GM12878 (cell line): ENCODE results near the gene GAS6.

Experiments
- BACH1 ChIP-seq: fragments of 450-650 bp; IDR thresholded peaks from 2 replicates; pipeline ENCODE4 v1.6.1; 2017; ENCODE audit warnings: mild to moderate bottlenecking, borderline replicate concordance
- CHD2 ChIP-seq: IDR thresholded peaks from 2 replicates; pipeline ENCODE4 v1.6.1; 2011; ENCODE audit warnings: low read depth, low read length, improper control_type of control experiment, borderline replicate concordance
- EP300 ChIP-seq, 2 experiments: fragments of 150-350 bp in 1 of 2; IDR thresholded peaks; 2 replicates each; pipeline ENCODE4 v1.6.1; 2011 to 2012; ENCODE audit warnings: low read depth in 2 of 2, low read length in 2 of 2, borderline replicate concordance in 1 of 2, improper control_type of control experiment in 1 of 2, inconsistent platforms in 1 of 2; ENCODE audit not compliant: control insufficient read depth in 1 of 2
- EZH2 ChIP-seq: IDR thresholded peaks from 2 replicates; pipeline ENCODE4 v1.6.1; 2012; ENCODE audit warnings: low read depth, mild to moderate bottlenecking, control low read depth, inconsistent platforms, low read length, borderline replicate concordance; ENCODE audit not compliant: control insufficient read depth
- MYC ChIP-seq: IDR thresholded peaks from 2 replicates; pipeline ENCODE4 v1.6.1; 2011; ENCODE audit warnings: mild to moderate bottlenecking, low read length, moderate library complexity, inconsistent platforms; ENCODE audit not compliant: insufficient read depth, insufficient replicate concordance, insufficient read length, severe bottlenecking
- POLR2AphosphoS5 ChIP-seq: IDR thresholded peaks from 2 replicates; pipeline ENCODE4 v1.6.1; 2011; ENCODE audit warnings: mild to moderate bottlenecking, low read length, inconsistent platforms
- SIN3A ChIP-seq: IDR thresholded peaks from 2 replicates; pipeline ENCODE4 v1.6.1; 2012; ENCODE audit warnings: low read depth, low read length, improper control_type of control experiment
- TF ChIP-seq, protein P1 (sequence below), 3 experiments: IDR thresholded peaks in 2 of 3; conservative IDR thresholded peaks in 1 of 3; 2 replicates each; pipeline ENCODE4 v1.5.1; 2011; ENCODE audit warnings: low read depth in 3 of 3, low read length in 3 of 3, mild to moderate bottlenecking in 3 of 3, control low read depth in 2 of 3, moderate library complexity in 2 of 3, inconsistent platforms in 1 of 3, mixed read lengths in 1 of 3; ENCODE audit not compliant: control insufficient read depth in 2 of 3, insufficient read depth in 1 of 3; ENCODE audit errors: extremely low read depth in 1 of 3
- TF ChIP-seq, protein P2 (sequence below): fragments of 450-650 bp; IDR thresholded peaks from 2 replicates; pipeline ENCODE4 v1.6.1; 2017; ENCODE audit warnings: mild to moderate bottlenecking
- TF ChIP-seq, protein P3 (sequence below): fragments of 450-650 bp; IDR thresholded peaks from 2 replicates; pipeline ENCODE4 v1.6.1; 2016; ENCODE audit warnings: mild to moderate bottlenecking
- TF ChIP-seq, protein P4 (sequence below): fragments of 450-650 bp; formaldehyde crosslinking; IDR thresholded peaks from 2 replicates; pipeline ENCODE4 v1.4.0; 2020; ENCODE audit warnings: mild to moderate bottlenecking, moderate library complexity

DNA sequence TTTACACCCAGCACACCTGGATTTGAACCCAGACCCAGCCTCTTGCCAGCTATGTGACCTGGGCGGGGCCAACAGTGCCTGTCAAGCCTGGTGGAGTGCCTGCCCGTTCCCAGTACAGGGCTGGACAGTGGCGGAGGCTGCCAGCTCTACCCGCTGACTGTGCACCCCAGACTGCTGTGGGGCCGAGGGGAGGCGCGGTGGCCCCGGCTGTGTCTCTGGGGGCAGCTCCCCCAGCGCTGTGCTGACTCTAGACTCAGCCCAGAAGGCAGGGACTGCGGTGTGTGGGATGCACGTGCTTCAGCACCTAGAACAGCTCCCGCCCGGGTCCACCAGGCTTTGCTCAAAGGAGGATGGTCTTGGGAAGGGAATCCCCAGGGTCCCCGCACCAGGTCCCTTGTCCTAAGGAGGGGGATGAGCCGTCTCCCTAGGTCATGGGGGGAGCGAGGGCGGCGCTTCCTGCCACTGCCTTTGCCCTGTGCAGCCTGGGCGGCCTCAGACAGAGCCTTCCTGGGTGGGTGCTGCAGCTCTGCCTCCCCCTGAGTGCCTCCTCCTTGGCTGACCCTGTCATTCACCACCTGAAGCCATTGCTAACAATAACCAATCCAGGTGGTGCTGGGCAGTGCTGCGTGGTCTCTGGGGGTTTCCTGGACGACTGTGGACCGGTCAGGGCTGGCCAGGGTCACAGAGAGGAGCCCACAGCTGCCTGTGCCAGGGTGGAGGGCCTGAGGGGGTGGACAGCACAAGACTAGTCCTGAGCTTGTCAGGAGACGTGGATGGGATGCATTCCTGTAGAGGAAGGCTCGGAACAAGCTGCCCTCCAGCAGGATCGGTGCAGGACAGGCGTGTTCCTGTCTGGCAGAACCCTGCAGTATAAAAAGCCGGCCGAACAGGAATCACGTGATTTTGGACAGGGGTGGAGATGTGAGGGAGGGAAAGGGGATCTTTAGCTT lies 86.3 kb downstream of the GAS6 start:
- TF ChIP-seq, protein P1, sequence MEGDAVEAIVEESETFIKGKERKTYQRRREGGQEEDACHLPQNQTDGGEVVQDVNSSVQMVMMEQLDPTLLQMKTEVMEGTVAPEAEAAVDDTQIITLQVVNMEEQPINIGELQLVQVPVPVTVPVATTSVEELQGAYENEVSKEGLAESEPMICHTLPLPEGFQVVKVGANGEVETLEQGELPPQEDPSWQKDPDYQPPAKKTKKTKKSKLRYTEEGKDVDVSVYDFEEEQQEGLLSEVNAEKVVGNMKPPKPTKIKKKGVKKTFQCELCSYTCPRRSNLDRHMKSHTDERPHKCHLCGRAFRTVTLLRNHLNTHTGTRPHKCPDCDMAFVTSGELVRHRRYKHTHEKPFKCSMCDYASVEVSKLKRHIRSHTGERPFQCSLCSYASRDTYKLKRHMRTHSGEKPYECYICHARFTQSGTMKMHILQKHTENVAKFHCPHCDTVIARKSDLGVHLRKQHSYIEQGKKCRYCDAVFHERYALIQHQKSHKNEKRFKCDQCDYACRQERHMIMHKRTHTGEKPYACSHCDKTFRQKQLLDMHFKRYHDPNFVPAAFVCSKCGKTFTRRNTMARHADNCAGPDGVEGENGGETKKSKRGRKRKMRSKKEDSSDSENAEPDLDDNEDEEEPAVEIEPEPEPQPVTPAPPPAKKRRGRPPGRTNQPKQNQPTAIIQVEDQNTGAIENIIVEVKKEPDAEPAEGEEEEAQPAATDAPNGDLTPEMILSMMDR (IDR thresholded peaks at IDR 0.05 in 2 of 3, conservative IDR thresholded peaks at IDR 0.05 in 1 of 3; ENCODE audit: control insufficient read depth in 2 of 3, extremely low read depth in 1 of 3, insufficient read depth in 1 of 3, low read depth in 3 of 3, low read length in 3 of 3) = no peak
- TF ChIP-seq, protein P2, sequence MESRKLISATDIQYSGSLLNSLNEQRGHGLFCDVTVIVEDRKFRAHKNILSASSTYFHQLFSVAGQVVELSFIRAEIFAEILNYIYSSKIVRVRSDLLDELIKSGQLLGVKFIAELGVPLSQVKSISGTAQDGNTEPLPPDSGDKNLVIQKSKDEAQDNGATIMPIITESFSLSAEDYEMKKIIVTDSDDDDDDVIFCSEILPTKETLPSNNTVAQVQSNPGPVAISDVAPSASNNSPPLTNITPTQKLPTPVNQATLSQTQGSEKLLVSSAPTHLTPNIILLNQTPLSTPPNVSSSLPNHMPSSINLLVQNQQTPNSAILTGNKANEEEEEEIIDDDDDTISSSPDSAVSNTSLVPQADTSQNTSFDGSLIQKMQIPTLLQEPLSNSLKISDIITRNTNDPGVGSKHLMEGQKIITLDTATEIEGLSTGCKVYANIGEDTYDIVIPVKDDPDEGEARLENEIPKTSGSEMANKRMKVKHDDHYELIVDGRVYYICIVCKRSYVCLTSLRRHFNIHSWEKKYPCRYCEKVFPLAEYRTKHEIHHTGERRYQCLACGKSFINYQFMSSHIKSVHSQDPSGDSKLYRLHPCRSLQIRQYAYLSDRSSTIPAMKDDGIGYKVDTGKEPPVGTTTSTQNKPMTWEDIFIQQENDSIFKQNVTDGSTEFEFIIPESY = no peak
- TF ChIP-seq, protein P3, sequence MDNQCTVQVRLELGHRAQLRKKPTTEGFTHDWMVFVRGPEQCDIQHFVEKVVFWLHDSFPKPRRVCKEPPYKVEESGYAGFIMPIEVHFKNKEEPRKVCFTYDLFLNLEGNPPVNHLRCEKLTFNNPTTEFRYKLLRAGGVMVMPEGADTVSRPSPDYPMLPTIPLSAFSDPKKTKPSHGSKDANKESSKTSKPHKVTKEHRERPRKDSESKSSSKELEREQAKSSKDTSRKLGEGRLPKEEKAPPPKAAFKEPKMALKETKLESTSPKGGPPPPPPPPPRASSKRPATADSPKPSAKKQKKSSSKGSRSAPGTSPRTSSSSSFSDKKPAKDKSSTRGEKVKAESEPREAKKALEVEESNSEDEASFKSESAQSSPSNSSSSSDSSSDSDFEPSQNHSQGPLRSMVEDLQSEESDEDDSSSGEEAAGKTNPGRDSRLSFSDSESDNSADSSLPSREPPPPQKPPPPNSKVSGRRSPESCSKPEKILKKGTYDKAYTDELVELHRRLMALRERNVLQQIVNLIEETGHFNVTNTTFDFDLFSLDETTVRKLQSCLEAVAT = no peak
- TF ChIP-seq EP300 (IDR thresholded peaks at IDR 0.05; ENCODE audit: borderline replicate concordance in 1 of 2, control insufficient read depth in 1 of 2, low read depth in 2 of 2, low read length in 2 of 2) (no peak), SIN3A (no peak), BACH1 (no peak), EZH2 (no peak), MYC (no peak), POLR2AphosphoS5 (no peak), CHD2 (no peak)
- TF ChIP-seq, protein P4, sequence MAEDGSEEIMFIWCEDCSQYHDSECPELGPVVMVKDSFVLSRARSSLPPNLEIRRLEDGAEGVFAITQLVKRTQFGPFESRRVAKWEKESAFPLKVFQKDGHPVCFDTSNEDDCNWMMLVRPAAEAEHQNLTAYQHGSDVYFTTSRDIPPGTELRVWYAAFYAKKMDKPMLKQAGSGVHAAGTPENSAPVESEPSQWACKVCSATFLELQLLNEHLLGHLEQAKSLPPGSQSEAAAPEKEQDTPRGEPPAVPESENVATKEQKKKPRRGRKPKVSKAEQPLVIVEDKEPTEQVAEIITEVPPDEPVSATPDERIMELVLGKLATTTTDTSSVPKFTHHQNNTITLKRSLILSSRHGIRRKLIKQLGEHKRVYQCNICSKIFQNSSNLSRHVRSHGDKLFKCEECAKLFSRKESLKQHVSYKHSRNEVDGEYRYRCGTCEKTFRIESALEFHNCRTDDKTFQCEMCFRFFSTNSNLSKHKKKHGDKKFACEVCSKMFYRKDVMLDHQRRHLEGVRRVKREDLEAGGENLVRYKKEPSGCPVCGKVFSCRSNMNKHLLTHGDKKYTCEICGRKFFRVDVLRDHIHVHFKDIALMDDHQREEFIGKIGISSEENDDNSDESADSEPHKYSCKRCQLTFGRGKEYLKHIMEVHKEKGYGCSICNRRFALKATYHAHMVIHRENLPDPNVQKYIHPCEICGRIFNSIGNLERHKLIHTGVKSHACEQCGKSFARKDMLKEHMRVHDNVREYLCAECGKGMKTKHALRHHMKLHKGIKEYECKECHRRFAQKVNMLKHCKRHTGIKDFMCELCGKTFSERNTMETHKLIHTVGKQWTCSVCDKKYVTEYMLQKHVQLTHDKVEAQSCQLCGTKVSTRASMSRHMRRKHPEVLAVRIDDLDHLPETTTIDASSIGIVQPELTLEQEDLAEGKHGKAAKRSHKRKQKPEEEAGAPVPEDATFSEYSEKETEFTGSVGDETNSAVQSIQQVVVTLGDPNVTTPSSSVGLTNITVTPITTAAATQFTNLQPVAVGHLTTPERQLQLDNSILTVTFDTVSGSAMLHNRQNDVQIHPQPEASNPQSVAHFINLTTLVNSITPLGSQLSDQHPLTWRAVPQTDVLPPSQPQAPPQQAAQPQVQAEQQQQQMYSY (CRISPR knock-in tag) = no peak
